Activated naive CD8-positive, alpha-beta T cell treated with anti-CD3 and anti-CD28 coated beads, Interleukin-2, amount 50 U/mL, for 16 hours (primary cell): ENCODE measurements around the gene NID1.
"Not testable (repeated sequence)": the region's sequence is repeated elsewhere in the genome, so short reads cannot be mapped to it uniquely, and the experiment has no call there.

ENCODE experiments used
- DNase-seq: peaks from one replicate; pipeline ENCODE4 v3.0.0-alpha.2; 2020; ENCODE audit warnings: low read depth, low spot score

Gene NID1

DNA sequence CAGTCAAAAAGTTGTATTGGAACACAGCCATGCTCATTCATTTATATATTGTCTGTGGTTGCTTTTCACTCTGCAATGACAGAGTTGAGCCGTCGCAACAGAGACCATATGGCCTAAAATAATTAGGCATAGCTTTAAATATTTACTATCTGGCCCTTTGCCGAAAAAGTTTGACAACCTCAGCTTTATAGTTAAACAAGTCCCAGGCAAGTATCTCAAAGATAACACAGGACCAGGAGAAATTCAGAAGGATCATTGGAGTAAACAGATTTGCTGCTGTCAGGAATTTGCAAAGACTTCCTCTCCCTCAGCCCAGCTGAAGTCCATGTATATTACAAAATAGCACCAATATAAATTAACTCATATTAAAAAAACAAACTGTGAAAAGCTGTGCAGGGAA is 34.4 kb downstream of the NID1 start:
- DNase-seq: no peak

DNA sequence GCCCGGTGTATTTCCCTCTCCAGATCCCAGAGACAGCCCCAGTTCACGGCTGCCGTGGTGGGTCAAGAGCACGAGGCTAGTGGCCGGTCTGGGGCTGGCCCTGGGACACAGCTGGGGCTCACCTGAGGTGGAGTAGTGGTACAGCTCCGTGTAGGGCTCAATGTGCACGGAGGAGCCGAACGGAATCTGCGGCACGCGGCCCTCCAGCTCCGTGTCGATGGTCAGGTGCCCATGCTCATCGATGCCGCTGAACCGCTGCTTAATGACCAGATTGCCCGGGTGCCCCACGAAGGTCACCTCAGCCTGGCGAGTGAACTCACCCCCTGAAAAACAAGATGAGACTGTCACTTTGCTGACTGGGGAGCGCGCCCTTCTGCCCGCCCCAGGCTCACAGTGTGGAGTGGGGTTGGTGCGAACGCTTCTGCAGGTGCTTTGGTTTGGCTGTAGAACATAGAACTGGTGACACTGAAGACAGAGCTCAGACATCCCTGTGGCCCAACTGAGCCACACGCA is 35.4 kb downstream of the NID1 start:
- DNase-seq: no peak

DNA sequence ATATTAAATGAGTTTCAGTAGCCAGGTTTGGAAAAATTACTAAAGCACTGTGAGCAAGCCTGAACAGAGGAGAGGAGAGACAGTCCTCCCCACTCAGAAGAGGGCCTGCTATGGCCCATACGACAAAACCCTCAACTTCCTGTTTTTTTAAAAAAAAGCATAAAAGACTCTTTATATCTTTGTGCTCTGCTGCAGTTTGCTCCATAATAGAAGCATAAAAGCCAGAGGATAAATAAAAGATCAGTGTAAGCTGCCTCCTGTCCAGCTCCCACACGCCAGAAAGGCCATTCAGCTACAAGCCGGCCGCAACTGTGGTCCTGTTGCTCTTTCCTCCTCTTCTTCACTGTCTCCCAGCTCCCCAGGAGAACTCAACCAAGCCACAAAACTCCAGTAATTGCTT is 37.8 kb downstream of the NID1 start:
- DNase-seq: no peak

GRCh38 chr1:236025836-236026235 is 39.1 kb downstream of the NID1 start:
- no peak for DNase-seq

DNA sequence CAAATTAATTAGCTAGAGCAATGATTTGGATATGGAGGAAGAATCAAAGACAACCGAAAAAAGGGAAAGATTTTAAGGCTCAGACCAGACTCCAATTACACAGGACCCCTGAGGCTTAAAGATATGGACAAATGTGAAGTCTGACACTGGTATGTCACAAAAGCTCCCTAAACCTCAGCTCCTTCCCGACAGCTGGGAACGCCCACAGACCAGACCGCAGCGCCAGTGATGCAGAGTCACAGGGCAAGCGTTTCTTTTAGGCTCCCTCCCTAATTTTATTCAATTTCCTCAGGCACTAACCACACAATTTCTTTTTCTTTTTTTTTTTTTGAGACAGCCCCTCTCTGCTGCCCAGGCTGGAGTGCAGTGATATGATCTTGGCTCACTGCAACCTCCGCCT is 40.2 kb downstream of the NID1 start:
- DNase-seq: no peak

- DNase-seq: no peak
Observed at GRCh38 chr1:236023926-236024565, 40.8 kb downstream of the NID1 start.

- no peak for DNase-seq
Observed at GRCh38 chr1:236021424-236022135, 43.3 kb downstream of the NID1 start.

DNA sequence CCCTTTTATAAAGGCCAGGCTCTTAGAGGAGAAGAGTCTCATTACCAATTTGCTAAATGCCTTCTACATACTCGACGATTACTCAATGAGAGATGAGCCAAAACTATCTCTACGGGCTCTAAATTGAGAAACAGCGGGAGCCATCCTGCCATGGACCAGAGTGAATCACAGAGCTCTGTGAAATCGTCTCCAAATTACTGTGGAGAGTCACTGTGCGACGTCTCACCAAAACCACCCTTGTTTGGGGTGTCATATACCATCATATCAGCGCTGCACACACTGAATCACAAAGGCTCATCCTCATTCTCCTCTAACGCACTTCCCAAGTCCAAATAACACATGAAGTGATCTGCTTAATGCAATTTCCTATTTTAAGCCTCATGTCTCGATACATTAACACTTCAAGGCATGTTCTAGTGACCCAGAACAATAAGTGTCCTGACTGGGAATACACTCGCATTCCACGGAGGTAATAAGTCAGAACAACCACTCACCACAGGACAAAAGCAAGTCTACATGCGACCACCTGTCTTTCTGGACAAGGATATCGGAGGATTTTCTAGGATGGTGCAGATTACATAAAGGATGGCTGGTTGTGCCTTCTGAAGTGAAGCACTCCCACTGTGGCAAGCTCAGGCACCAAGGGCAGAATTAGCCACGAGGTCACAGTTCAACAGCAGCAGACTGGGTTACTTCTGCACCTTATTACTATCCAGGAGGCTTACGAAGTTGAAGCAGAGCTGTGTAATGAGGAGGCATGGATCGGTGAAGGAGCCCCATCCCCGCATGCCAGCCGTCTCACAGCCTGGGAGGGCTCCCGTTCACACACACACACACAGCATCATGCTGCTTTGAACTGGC is 44.3 kb downstream of the NID1 start:
- no peak for DNase-seq

- no peak for DNase-seq
Observed at GRCh38 chr1:236018885-236019453, 45.9 kb downstream of the NID1 start.

DNA sequence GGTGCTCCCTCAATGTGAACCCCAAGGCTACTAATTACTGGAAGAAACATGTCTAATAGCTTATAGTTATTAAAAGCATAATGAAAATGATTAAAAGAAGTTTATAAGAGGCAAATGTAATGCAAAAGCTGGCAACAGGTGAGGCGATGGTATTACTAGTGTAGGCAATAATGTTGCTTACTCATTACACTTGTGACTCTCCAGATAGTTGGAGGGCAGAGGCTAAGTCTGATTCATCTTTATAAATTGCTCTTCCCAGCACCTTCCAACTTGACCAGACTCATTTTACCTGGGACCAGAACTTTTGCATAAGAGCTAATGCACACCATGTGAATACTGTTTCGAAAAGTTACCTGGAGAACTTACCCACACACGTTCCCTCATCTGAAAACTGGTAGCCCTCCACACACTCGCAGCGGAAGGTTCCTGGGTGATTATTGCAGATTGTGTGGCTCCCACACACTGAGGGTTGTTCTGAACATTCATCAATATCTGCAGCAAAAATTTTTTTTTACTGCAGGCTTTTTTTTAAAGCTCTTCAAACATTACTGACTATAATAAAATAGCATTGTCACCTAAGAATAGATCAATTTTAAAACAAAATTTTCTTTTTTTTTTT is 48.0 kb downstream of the NID1 start:
- DNase-seq: no peak

DNA sequence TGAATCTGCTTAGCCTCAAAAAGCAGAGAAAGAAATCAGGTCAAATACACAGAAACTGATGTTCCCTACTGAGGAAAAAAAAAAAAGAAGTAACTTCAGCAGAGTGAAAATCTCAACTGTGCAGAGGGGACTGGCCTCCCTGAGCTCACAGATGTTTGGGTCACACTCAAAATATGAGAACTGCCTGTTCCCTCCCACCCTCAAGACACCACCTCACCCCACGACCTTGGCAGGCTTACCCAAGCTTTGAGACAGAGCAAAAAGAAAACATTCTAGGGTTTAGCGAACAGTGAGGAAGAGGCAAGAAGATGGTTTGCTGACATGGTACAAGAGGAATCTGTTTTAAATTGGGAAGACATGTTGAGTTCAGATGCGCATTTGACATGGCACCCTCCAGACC is 48.8 kb downstream of the NID1 start:
- no peak for DNase-seq

DNA sequence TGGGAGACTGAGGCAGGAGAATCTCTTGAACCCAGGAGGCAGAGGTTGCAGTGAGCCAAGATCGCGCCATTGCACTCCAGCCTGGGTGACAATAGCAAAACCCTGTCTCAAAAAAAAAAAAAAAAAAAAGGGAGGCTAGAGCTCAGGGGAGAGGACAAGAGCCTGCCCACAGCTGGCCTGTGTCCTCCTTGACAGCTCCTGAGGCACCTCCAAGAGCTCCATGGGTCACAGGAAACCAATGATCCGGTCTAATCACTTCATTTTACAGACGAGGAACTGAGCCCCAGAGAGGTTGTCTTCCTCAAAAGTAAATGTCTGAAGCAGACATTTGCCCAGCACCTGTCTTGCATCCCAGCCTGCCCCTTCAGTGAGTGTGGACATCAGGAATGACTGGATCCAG is 49.4 kb downstream of the NID1 start:
- no peak for DNase-seq

GRCh38 chr1:236013330-236013729 is 51.6 kb downstream of the NID1 start:
- no peak for DNase-seq

- no peak for DNase-seq
Observed at GRCh38 chr1:236011641-236012040, 53.2 kb downstream of the NID1 start.

DNA sequence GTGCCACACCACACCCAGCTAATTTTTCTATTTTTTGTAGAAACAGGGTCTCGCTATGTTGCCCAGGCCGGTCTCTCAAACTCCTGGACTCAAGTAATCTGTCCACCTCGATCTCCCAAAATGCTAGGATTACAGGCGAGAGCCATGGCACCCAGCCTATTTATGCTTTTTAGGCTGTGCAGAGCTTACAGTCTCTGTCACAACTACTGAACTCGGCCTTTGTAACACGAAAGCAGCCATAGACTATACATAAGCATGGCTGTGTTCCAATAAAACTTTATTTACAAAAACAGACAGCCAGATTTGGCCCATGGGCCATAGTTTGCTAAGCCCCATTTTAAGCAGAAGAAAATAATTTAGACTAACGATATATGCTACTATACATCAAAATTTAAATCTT is 54.4 kb downstream of the NID1 start:
- DNase-seq: no peak

- no peak for DNase-seq
Observed at GRCh38 chr1:236009857-236010256, 55.0 kb downstream of the NID1 start.

- DNase-seq: no peak
Observed at GRCh38 chr1:236009191-236009590, 55.7 kb downstream of the NID1 start.

DNA sequence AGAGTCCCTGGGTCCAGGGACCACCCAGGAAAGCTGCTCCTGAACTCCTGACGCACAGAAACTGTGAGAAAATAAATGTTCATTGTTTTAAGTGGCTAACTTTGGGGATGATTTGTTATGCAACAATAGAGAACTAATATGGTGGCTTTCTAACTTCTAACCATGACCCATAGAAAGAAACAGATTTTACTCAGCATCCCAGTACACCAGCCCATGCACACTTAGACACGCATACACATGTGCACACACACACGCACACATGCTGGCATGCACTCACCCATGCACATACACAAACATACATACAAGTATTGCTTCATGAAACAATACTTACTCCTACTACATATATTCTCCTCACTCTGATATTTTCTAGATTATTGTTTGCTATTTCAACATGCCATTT is 57.1 kb downstream of the NID1 start:
- no peak for DNase-seq

DNA sequence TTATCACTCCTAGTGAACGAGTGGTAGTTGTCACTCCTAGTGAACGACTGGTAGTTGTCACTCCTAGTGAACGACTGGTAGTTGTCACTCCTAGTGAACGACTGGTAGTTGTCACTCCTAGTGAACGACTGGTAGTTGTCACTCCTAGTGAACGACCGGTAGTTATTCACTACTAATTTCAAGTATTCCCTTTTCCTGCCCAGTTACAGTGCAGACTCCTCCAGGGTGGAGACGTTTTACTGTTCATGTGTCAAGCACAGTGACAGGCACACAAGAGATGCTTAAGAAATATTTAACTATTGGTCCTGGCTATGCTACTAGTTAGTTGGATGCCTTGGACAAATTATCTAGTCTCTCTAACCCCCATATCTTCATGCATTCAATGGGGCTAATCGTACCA is 61.8 kb downstream of the NID1 start:
- not testable (repeated sequence) for DNase-seq

- no peak for DNase-seq
Observed at GRCh38 chr1:236002572-236002971, 62.3 kb downstream of the NID1 start.

- no peak for DNase-seq
Observed at GRCh38 chr1:236002025-236002390, 62.9 kb downstream of the NID1 start.

- no peak for DNase-seq
Observed at GRCh38 chr1:236000781-236001180, 64.1 kb downstream of the NID1 start.
